ENCODE measurements around the gene CCDC71L. TPM values are rescaled to one million over a fixed set of nuclear protein-coding genes. Genes with fewer than 3 reads are reported as not detected.

CCDC71L gene
- total RNA-seq, 1 donor, result 27.5 TPM

GRCh38 chr7:106626376-106627164 is 34.4 kb downstream of the CCDC71L start:
- DNase-seq (ENCODE audit: low read depth in 2 of 3, low spot score in 2 of 3), result no peak

- no peak for DNase-seq (ENCODE audit: low read depth in 2 of 3, low spot score in 2 of 3)
These were observed 35.2 kb downstream of the CCDC71L start for GRCh38 chr7:106625678-106626301.

DNA sequence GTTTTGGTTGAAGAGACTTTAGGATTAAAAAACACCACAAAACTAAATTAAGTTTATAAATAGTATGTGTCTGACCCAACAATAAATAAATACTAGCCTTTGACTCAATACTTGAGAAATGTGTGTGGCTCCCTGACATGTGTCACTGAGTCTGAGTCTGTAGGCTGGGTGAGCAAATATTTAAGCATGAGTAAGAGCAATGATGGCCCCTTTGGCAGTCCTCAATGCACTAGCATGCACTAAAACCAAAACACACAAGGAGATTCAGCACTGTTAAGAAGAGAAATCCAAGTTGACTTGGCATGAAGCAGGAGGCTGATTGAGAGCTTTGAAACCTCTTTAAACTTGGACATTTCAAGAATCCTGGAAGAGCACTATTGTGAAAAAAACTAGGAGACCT is 37.1 kb downstream of the CCDC71L start:
- DNase-seq (ENCODE audit: low read depth in 2 of 3, low spot score in 2 of 3), result no peak

- no peak for DNase-seq (ENCODE audit: low read depth in 2 of 3, low spot score in 2 of 3)
These were observed 37.7 kb downstream of the CCDC71L start for GRCh38 chr7:106623315-106623660.

DNA sequence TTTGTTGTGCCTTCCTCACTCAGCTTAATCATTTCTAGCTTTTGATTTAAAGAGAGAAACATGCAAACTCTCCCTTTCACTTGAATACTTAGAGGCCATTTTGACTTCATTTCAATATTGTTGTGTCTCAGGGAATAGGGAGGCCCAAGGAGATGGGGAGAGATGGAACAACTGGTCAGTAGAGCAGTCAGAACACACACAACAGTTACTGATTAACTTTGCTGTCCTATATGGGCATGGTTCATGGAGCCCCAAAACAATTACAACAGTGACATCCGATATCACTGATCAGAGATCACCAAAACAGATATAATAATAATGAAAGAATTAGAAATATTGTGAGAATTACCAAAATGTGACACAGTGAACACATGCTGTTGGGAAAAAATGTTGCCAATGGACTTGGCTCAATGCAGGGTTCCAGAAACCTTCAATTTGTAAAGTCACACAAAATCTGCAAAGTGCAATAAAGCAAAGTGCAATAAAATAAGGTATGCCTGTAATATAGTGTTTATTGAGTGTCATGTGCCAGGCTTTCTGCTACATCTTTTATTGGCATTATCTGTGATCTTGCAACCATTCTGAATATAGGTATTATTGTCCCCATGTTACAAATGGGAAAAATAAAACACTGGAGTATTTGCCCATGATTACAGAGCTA is 38.2 kb downstream of the CCDC71L start:
- no peak for DNase-seq (ENCODE audit: low read depth in 2 of 3, low spot score in 2 of 3)

- DNase-seq (ENCODE audit: low read depth in 2 of 3, low spot score in 2 of 3), result no peak
These were observed 39.4 kb downstream of the CCDC71L start for GRCh38 chr7:106621393-106622132.

GRCh38 chr7:106620676-106621075 is 40.3 kb downstream of the CCDC71L start:
- no peak for DNase-seq (ENCODE audit: low read depth in 2 of 3, low spot score in 2 of 3)

- no peak for DNase-seq (ENCODE audit: low read depth in 2 of 3, low spot score in 2 of 3)
These were observed 40.9 kb downstream of the CCDC71L start for GRCh38 chr7:106620034-106620433.

DNA sequence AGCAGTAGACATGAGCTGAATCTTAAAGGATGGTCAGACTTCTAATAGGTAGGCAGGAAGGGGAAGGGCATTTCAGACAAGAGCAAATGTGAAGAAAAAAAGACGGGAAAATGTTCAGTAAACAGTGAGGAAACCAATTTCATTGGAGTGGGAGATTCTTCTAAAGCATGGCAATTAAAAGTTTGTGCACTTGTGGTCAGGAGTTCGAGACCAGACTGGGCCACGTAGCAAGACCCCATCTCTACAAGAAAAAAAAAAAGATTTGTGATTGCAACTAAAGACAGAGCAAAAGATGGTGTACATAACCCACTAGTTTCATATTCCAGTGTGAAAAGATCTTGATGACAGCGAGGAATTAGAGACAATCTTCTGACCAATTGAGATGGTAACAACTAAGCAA is 41.7 kb downstream of the CCDC71L start:
- DNase-seq (ENCODE audit: low read depth in 2 of 3, low spot score in 2 of 3), result no peak

DNA sequence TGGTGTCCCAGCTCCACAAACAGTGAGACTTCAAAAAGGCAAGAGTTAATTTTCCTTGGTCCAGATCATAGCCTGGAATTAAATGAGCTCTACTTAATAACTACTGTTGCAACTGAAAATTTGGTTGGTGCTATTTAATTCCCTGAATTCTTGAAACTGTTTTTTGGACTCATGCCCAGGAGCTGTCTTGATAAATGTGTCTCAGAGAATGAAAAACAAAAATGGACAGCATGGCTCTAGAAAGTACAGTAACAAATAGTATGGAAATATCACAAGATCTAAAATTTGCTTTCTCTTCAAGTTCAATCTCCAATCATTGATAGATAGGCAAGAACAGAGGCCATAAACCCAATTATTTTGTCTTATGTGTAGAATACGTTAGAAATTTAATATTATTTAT is 42.5 kb downstream of the CCDC71L start:
- peak in 1 of 3 donors; percentile 27 for DNase-seq (ENCODE audit: low read depth in 2 of 3, low spot score in 2 of 3)

- no peak for DNase-seq (ENCODE audit: low read depth in 2 of 3, low spot score in 2 of 3)
These were observed 43.1 kb downstream of the CCDC71L start for GRCh38 chr7:106617860-106618259.

- no peak for DNase-seq (ENCODE audit: low read depth in 2 of 3, low spot score in 2 of 3)
These were observed 44.3 kb downstream of the CCDC71L start for GRCh38 chr7:106616708-106617051.

GRCh38 chr7:106615808-106616707 is 44.9 kb downstream of the CCDC71L start:
- DNase-seq (ENCODE audit: low read depth in 2 of 3, low spot score in 2 of 3), result no peak

- no peak for DNase-seq (ENCODE audit: low read depth in 2 of 3, low spot score in 2 of 3)
These were observed 46.2 kb downstream of the CCDC71L start for GRCh38 chr7:106614751-106615150.

DNA sequence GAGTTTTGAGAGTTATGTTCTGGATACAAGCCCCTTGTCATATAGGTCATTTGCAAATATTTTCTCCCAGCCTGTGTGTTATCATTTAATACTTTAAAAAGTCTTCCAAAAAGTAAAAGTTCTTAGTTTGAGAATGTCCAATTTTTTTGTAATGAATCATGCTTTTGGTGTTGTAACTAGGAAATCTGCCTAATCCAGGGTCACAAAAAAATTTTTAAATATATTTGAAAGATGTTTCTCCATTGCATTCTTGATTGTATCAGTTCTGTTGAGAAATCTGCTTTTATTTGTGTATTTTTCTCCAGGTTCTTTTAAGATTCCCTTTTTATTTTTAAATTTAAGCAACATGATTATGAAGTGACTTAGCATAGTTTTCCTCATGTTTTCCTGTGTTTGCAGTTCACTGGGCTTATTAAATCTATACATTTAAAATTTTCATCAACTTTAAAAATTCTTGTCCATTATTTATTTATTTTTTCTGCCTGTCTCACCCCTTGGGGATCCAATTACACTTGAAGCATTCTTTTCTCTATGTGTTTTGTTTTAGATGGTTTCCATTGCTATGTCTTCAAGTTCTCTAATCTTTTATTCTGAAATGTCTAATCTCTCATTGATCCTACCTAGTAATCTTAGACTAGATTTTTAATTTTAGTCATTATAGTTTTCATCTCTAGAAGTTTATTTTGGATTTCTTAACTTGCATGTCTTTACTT is 47.0 kb downstream of the CCDC71L start:
- no peak for DNase-seq (ENCODE audit: low read depth in 2 of 3, low spot score in 2 of 3)

DNA sequence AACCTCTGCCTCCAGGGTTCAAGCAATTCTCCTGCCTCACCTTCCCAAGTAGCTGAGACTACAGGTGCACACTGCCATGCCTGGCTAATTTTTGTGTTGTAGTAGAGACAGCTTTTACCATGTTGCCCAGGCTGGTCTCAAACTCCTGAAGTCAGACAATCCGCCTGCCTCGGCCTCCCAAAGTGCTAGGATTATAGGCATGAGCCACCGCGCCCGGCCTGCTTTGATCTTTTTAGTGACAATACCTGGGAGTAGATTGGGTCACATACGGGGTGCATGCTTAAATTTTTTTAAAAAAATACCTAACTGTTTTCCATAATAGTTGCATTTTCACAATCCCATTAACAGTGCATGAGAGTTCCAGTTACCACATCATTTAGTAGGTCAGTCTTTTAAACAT is 47.7 kb downstream of the CCDC71L start:
- no peak for DNase-seq (ENCODE audit: low read depth in 2 of 3, low spot score in 2 of 3)

GRCh38 chr7:106612432-106612831 is 48.5 kb downstream of the CCDC71L start:
- no peak for DNase-seq (ENCODE audit: low read depth in 2 of 3, low spot score in 2 of 3)

- no peak for DNase-seq (ENCODE audit: low read depth in 2 of 3, low spot score in 2 of 3)
These were observed 49.0 kb downstream of the CCDC71L start for GRCh38 chr7:106611911-106612310.

- DNase-seq (ENCODE audit: low read depth in 2 of 3, low spot score in 2 of 3), result no peak
These were observed 49.7 kb downstream of the CCDC71L start for GRCh38 chr7:106610996-106611886.
